Activated T-helper 1 cell treated with anti-CD3 and anti-CD28 coated beads, Interleukin-2, amount 50 U/mL, for 16 hours (primary cell): Measurements from ENCODE around the gene CYREN.

Experiments
- DNase-seq, 2 donors: peaks; one replicate each; pipeline ENCODE4 v3.0.0-alpha.2; 2020; ENCODE audit warnings: low read depth in 1 of 2, low spot score in 1 of 2

The CYREN gene

GRCh38 chr7:135197906-135198655 is 27.6 kb upstream of the CYREN start:
- no peak for DNase-seq

GRCh38 chr7:135197343-135197742 is 26.8 kb upstream of the CYREN start:
- DNase-seq = no peak

- DNase-seq = no peak
Measured at GRCh38 chr7:135195968-135196629, 25.6 kb upstream of the CYREN start.

- DNase-seq = no peak
Measured at GRCh38 chr7:135195156-135195555, 24.6 kb upstream of the CYREN start.

GRCh38 chr7:135194494-135195095 is 24.1 kb upstream of the CYREN start:
- DNase-seq = no peak

- DNase-seq = no peak
Measured at GRCh38 chr7:135193615-135194081, 23.1 kb upstream of the CYREN start.

- DNase-seq = no peak
Measured at GRCh38 chr7:135192914-135193536, 22.5 kb upstream of the CYREN start.

- no peak for DNase-seq
Measured at GRCh38 chr7:135190703-135191102, 20.2 kb upstream of the CYREN start.

- DNase-seq = no peak
Measured at GRCh38 chr7:135189961-135190360, 19.5 kb upstream of the CYREN start.

GRCh38 chr7:135189221-135189662 is 18.7 kb upstream of the CYREN start:
- DNase-seq = no peak

GRCh38 chr7:135188298-135188984 is 17.9 kb upstream of the CYREN start:
- DNase-seq = no peak

- DNase-seq = no peak
Measured at GRCh38 chr7:135186841-135187253, 16.3 kb upstream of the CYREN start.

- DNase-seq = no peak
Measured at GRCh38 chr7:135186261-135186540, 15.7 kb upstream of the CYREN start.

- no peak for DNase-seq
Measured at GRCh38 chr7:135185471-135186260, 15.2 kb upstream of the CYREN start.

- no peak for DNase-seq
Measured at GRCh38 chr7:135184254-135184841, 13.8 kb upstream of the CYREN start.

- no peak for DNase-seq
Measured at GRCh38 chr7:135183478-135183877, 13.0 kb upstream of the CYREN start.

- DNase-seq = no peak
Measured at GRCh38 chr7:135181929-135182678, 11.6 kb upstream of the CYREN start.

- no peak for DNase-seq
Measured at GRCh38 chr7:135181261-135181928, 10.9 kb upstream of the CYREN start.

GRCh38 chr7:135180122-135180521 is 9.6 kb upstream of the CYREN start:
- DNase-seq = no peak
